Activated gamma-delta T cell (primary cell): ENCODE measurements around the gene PIEZO2.

ENCODE experiments used
- DNase-seq: peaks from one replicate; lab custom pipeline; 2025; lab: John Stamatoyannopoulos, UW

The PIEZO2 gene

DNA sequence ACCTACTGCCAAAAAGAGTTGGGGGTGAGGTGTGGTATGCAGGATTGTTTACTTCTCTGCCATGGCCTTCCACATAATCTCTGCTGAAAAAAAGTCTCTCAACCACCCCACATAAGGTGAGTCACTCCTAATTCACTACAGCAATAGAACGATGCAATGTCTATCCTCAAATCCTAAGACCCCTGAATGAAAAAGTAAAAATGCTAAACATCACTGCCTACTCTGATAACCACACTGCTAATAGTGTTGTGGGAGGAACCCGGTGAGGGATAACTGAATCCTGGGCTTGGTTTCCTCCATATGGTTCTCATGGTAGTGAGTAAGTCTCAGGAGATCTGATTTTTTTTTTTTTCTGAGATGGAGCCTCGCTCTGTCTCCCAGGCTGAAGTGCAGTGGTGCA, 252.5 kb downstream of the PIEZO2 start:
- no peak for DNase-seq

DNA sequence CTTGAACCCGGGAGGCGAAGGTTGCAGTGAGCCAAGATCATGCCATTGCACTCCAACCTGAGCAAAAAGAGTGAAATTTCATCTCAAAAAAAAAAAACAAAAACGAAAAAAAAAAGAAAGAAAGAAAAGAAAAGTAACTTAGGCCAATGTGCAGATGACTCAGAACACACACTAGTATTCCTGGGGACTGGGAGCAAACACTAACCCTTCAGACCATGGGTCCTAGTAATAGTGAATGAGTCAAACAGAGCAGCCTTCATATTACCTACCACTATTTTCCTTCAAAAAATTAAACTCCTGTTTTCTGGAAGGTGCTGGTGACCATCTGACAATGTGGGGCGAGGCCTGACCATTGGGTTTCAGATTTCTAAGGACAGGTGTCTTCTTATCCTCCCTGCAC, 253.4 kb downstream of the PIEZO2 start:
- no peak for DNase-seq

DNA sequence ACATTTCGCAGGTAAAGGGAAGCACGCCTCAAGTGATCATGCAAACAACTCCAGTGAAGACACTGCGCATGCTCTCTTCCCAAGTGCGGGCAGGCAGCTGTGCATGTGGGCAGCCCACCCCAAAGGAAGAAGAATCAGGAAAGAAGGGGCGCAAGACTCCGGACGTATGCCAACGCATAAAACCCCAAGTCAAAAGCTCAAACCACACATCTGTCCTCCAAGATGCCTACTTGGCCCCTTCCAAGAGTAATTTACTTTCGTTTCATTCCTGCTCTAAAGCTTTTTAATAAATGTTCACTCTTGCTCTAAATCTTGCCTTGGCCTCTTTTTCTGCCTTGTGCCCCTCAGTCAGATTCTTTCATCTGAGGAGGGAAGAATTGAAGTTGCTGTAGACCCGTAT, 254.9 kb downstream of the PIEZO2 start:
- DNase-seq: no peak

DNA sequence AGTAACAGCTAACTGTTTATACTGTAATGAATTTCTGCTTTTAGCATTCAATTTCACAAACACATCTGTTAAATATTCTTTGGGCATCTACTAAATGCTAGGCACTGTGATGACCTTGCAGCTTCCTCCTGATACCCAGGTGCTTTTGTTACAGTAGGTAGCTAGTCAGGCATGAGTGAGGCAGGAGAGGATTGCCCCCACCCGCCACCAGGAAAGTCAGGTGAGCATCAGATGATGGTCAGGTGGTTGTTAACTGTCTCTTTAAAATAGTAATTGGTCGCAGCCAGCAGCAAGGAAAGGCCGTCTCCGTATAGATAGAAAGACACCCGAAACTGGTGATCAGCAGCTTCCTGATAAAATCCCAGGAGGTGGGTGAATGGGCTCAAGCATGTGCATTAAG, 255.6 kb downstream of the PIEZO2 start:
- no peak for DNase-seq

DNA sequence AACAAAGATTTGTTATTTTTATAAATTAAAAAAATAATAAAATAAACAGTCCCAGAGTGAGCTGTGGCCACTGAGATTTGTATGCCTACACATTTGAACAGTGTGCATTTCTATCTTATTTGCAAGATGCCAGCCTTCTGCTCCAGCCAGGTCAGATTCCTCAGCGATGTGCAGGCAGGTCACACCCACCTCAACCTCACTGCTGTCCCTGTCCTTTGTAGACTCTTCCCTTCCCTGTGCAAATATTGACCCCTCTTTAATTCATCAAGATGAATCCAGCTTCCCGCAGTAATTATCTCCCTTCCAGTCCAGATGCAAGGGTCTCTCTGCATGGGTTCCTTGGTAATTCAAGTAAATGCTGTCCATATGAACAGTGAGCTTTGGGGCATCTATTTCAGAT, 256.2 kb downstream of the PIEZO2 start:
- DNase-seq: no peak

DNA sequence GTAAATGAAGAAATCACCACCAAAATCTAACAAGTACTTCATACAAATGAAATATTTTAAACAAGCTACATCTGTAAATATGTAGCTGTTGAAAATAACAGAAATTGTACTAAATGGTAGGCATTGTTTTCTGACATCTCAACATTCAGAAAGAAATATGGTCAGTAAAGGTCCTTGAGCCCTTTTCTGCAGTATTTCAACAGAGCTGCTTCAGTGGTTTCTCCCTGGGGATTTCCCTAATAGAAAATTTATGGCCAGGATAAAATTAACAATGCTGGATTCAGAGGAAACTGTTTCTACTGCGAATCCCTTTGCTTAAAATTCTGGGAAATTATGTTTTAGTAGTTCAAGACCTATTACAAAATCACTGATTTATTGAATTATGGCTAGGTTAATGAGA, 256.6 kb downstream of the PIEZO2 start:
- DNase-seq: no peak

DNA sequence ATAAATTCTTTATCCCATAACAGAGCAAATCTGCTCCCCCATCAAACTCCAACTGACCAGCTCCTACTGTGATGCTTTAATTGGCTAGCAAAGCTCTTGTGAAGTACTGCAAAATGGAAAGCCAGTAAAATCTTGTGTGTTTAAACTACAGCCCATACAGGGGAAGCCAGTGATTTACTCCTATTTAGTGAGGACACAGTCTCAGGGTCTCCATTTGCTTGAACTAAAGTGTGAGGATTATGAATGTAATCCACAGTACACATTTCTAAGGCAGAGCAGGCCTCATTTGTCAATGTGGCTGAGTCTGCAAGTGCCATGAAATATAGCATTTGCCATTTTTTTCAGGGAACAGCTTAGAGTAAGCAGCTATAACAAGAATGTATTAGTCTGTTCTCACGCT, 259.3 kb downstream of the PIEZO2 start:
- no peak for DNase-seq

DNA sequence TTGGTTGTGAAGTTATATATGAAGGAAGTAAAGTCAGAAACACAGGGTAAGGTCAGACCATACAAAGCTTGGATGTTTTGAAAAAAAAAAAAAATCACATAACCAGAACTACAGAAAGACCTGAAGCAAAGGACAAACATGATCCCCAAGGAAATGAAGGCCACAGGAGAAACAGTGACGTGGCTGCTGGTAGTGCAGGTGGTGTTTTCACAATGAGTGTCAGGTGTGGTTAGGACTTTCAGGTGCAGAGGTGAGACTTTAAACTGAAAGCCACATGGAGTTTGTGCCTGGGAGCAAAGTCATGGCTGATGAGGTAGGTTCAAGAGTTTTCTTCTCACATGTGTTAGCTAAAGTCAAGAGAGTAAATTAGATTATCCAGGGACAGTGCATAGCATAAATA, 270.7 kb downstream of the PIEZO2 start:
- DNase-seq: no peak

DNA sequence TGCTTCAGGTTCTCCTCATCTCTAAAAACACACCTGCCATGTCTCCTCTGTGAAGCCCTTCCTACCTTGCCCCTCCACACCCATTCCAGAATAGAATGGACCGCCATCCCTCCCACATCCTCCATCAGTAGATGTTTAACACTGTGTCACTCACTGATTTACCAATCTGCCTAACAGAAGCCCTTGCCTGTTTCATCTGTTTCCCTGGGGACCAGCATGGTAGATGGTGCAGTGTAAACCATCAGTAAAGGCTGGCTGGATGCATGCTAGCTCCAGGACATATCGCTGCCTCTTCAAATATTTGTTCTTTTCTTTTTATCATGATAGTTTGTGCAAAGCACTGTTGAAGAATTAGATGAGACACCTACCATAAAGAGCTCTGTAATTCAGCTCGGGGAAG, 271.4 kb downstream of the PIEZO2 start:
- DNase-seq: no peak

DNA sequence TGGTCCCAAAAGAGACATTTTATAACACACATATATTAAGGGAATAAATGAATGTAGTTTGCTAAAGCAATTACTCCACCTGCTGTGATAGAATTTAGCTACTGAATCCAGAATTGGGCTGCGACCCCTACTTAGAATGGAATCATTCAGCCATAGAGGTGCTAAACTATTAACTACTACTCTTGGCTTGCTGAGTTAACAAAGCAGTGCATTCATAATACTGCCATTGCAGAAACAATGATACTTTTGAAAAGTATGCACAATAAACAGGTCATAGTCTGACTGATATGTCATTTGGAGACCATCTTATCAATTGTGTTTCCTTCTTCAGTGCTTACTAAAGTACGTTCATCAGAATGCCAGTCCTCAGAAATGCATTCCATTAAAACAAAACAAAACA, 273.6 kb downstream of the PIEZO2 start:
- DNase-seq: no peak

DNA sequence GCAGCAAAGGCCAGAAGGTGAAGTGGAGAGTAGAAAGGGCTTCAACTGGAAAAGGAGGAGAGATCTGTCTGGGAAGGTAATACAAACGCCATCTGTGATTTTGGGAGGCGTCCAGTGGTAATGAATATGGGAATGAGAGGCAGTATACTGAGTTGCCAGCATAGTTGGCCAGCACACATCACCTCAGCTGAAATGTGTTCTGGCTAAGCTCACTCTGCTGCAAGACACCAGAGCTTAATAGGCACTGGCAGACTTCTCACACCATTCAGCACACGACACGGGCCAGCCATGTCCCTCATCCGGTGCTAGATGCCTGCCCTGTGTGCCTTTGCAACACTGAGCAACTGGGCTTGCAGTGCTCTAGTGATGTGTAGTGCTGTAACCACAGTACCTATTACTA, 277.1 kb downstream of the PIEZO2 start:
- DNase-seq: no peak

DNA sequence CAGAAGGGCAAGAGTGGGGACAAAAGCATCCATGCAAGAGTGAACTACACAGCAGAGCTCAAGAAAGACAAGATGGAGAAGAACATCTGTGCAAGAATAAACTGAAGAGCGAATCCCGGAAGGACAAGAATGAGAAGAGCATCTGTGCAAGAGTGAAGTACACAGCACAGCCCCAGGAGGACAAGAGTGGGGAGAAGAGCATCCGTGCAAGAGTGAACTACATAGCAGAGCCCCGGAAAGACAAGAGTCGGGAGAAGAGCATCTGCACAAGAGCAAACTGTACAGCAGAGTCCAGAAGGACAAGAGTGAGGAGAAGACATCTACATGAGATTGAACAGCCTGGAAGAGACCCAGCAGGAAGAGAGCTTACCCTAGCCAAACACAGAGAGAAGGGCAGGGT, 284.6 kb downstream of the PIEZO2 start:
- DNase-seq: no peak

DNA sequence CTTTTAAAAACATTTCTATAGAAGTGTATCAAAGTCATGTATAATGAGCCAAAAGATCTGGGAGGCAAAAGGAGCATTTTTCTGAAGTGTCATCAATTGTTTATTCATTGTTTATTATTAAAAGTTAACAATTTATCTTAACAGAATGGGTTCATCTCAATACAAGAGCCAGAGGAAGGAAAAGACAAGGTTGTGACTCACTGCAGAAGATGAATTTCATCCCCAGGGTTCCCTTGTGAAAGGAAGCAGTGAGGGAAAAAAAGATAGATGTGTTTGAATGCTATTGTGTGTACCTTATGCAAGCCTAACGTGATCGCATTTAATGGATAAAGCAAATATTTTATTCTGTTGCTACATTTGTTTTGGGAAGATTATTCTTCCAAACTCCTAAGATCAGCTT, 286.3 kb downstream of the PIEZO2 start:
- no peak for DNase-seq

DNA sequence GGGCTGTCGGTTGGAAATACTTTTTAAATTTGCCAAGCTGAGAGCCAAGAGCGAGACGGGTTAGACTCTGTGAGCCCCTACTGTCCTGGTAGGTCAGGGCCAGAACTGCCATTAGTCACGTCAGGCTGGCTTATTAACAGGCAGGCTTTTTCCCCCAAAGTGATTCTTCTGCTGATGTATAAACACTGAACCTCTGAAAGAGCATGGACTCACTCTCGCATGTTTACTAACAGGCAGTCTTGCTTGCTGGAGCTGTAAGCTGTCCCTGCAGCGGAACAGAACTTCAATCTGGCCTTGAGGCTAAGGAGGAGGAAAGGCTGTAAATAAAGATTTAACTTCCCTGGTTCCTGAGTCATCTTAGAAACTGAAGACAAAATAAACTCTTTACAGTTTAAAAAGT, 288.4 kb downstream of the PIEZO2 start:
- DNase-seq: no peak

DNA sequence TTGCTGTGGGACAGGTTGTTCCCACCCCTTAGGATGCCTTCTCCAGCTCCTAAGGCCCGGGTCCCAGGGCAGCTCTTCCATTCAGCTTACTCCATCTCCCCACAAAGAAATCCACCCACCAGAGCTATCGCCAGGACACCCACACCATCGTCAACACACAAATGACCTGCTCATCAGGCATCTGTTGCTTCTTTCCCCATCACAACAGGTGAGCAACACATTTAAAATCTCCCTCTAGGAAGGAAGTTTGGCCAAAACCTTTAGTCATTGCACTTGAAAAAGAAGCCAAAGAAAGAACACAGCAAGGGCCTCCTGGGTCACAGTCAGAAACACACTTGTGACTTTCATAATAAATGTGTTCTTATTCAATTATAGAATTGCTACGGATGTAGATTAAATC, 289.0 kb downstream of the PIEZO2 start:
- DNase-seq: no peak

DNA sequence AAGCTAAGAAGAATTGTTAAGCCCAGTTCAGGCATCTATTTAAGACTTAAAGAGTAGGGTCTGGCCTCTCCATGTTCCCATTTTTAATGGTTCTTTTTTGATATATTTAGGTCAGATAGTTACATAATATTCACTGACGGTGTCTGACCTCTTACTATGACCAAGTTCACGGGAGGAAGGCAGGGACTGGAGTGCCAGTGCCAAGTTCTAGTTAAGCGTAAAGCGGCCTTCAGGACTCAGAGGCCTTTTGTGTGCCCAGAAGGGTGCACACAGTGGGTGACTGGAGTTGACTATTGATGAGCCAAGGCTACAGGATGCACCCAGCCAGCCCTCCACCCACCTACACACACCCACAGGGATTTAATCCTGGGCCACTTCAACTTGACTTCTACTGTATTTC, 290.9 kb downstream of the PIEZO2 start:
- DNase-seq: no peak

DNA sequence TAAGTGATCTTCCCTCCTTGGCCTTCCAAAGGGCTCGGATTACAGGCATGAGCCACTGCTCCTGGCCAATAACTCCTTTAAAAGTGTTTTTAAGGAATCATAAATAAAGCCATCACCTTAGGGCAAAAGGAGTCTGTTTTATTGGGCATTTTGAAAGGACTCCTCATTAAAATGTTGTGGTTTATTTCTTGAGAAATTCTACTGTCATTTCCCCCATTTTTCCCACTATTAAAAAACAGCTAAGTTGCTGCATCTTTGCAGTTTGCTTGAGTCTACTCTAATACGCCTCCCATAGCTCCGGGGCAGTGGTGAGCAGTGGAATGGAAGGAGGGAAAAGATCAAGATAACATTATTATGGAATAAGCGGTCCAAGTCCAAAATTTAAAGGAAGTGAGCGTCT, 293.2 kb downstream of the PIEZO2 start:
- no peak for DNase-seq

DNA sequence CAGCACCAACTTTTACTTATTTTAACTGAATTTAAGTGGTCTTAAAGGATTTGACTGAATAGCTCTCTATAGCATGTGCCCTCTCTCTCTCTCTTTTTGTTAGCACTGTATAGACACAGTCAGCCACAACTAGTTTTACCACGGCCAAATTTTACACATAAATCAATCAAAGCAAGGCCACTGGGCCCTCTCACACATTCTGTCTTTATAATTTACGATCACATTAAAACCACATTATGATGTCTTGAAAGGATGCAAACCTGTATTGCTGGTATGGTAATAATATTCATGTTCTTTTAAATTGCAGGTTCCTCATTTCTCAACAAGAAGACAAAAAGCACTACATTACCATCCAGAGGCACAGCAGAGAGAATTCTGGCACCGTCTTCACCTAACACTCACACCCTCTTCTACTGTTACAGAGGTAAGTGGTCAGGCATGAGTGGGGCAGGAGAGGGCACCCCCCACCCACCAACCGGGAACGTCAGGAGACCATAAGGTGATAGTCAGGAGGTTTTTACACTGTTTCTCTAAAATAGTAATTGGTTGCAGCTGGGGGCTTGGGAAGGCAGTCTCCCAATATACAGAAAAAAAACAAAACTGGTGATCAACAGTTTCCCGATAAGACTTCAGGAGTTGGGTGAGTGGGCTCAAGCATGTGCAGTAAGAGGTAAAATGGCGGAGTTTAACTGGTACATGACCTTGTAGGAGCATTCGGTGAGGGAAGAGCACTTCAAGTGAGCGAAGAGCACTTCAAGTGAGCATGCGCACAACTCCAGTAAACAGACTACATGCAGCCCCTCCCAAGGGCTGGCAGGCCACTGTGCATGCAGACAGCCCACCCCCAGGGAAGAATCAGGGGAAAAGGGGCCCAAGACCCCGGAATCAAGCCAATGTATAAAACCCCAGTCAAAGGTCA, 296.7 kb downstream of the PIEZO2 start:
- DNase-seq: no peak

DNA sequence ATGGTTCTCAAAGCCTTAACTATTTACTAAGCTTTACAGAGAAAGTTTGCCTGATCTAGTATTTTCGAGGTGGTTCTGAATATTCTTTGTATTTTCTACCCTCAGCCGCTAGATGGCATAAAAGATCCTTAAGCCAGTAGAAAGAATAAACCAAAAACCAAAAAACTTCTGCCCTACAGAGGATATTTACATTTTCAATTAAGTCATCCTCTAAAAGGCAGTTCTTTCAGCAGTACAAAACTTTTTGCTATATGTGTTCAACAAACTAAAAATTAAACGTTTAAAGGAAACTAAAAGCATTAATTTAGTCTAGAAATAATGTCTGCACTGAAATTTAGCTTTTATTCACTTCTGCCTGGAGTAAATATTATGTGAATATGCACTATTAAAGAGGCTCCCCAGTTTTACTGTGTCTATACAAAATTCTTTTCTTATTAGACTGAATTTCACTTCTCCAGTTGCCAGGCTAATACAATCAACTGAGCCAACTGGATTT, 297.5 kb downstream of the PIEZO2 start:
- no peak for DNase-seq

DNA sequence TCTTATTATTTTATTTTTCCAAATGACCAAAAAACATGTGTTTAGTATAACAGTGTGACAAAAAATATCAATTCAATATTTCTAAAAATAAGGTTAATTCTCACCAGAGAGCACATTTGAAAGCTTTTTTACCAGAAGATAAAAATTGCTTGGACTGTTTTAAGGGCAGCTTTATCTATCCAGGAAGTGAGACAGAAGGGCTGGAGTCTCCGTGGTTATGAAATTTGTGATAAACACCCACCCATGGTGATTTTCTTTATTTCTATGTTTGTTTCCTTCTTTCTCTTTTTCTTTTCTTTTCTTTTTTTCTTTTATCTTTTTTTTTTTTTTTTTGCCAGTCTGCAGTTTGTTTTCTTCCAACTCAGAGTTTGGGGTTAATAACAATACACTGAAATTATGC, 298.5 kb downstream of the PIEZO2 start:
- no peak for DNase-seq

DNA sequence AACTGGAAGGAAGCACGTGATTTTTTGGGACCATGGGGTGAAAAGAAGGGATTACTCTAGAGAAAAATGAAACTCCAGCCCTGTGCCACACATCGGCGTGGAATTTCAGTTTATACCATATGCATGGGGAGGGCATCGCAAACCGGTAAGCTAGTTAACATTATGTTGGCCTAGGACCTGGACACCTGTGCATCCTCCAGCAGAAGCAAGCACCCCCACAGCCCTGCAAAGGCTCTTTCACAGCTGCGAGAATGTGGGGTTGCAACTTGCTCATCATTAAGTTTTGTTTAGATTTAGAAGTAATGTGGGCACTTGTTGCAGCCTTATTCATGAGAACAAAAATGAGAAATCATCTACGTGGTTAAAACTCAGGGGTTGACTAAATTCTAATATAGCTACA, 299.2 kb downstream of the PIEZO2 start:
- no peak for DNase-seq

DNA sequence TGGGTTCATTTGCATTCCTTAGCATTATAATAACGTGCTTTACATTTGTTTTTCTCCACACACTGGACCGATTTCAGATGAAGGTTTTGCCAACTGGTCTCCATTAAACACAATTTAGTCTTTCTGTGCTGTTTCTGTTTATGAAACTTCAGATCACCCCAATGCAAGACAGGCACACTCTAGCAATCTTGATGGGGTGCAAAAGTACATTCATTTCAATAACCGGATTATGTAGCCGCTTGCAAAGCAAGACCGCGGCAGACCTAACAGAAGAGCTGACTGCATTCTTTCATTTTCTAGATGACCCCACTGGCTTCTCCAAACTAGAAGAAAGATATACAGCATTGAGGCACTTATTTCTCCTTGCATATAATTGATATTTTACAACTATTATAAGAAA, 301.5 kb downstream of the PIEZO2 start:
- no peak for DNase-seq

DNA sequence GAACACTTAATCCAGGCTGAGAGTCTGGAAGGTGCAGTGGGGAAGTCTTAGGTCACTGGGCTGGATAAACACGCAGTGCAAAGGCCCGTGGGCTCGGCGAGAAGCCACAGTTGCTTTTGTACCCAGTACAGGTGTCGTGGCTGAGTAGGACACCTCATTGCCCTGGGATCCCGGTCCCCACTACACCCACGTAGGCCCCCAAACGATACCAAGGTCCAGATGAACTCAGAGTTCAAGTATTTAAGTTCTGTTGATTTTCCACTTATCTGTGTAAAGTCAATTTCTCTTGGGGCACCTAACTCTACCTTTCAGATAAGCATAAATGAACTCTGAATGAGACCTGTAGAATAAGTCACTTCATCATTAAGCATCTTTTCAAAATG, 302.0 kb downstream of the PIEZO2 start:
- no peak for DNase-seq
